GM18909 (cell line): Measurements from ENCODE around the gene RMND1.
"Not testable (repeated sequence)": the region's sequence is repeated elsewhere in the genome, so short reads cannot be mapped to it uniquely, and the experiment has no call there.

Experiments
- ATAC-seq: cut with Tn5 transposase; IDR thresholded peaks from one replicate; pipeline ENCODE4 v1.9.1; 2021; ENCODE audit warnings: mild to moderate bottlenecking; ENCODE audit not compliant: unreplicated experiment, poor library complexity

RMND1 gene

DNA sequence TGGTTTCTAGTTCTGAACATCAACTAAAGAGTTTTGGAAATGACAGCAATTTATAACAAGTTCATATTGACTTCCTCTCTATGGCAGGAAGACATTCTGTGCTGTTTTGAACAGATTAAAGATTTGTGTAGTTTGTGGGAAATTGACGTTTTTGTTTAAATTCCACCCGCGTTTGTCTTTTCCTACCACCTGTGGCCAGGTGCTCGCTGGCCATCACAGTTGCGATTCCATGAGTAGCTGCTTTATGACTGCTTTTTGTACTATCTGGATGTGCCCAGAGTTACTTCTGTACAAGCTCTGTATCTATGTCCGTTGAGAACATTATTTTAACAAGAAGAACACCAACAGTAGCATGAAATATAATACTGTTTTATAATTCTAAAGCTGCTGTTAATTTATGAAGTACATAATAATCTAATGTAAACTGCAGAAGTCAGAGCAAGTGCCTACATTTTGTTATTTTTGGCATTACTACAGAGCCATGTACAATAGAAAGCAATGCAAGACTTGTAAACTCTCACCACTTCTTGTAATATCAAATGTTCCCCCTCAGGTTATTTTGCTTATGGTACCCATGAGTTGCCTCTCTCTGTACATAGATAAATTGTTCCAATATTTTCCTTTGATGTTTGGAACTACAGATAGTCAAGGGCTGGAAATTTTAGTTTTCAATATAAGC is 94.0 kb downstream of the RMND1 start:
- no peak for ATAC-seq

- ATAC-seq, result not testable (repeated sequence)
Measured at GRCh38 chr6:151356983-151357382, 94.9 kb downstream of the RMND1 start.
